Fibroblast of lung (primary cell): ENCODE data around the gene CAPN2.

Experiments used
- CTCF ChIP-seq, 2 donors: IDR thresholded peaks in 1 of 2; conservative IDR thresholded peaks in 1 of 2; 1 replicate in 1 of 2; 2 replicates in 1 of 2; pipeline ENCODE4 v1.5.1; 2011 to 2012; ENCODE audit warnings: low read length in 2 of 2, control low read depth in 1 of 2, inconsistent platforms in 1 of 2, low read depth in 1 of 2, mild to moderate bottlenecking in 1 of 2
- EZH2 ChIP-seq: IDR thresholded peaks from 2 replicates; pipeline ENCODE4 v1.5.1; 2012; ENCODE audit warnings: low read length, control low read depth, mild to moderate bottlenecking; ENCODE audit errors: missing control alignments

- TF ChIP-seq CTCF (conservative IDR thresholded peaks at IDR 0.05 in 1 of 2, IDR thresholded peaks at IDR 0.05 in 1 of 2; ENCODE audit: low read depth in 1 of 2, low read length in 2 of 2) = no peak
- no peak for TF ChIP-seq EZH2
These were observed 49.1 kb downstream of the CAPN2 start for GRCh38 chr1:223761411-223761810.
